ENCODE data around the gene DOCK6.

The DOCK6 gene

DNA sequence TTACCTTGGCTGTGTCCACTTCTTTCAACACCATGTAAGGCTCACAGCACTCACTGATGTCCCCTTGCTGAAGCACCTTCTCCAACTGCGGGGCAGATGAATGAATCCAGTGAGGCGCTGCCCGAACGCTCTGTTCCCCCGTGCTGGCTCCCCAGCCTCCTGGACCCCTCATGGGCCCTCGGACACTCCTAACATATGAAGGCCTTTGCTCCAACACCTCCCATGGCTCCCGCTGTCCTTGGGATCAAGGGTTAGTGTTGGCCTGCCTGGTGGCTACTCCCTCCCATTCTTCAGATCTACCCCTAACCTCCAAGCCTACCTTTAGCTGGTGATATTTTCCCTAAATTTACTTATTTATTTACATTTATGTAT lies 18.5 kb downstream of the DOCK6 start:
- Histone ChIP-seq H3K27ac (no peak overlapping the region), H3K27me3 (replicated peaks) (no peaks in the 10 kb centered on the region), H3K4me3 (ENCODE audit: low read depth, low read length) (no peak overlapping the region), H3K36me3 (replicated peaks) (peaks cover 5% of the 10 kb centered on the region)
- in situ Hi-C loops (cut with HindIII; ENCODE audit: low pct_ligation_motif_present, low sequenced_read_pairs), result no loop called here
- TF ChIP-seq, protein P1, sequence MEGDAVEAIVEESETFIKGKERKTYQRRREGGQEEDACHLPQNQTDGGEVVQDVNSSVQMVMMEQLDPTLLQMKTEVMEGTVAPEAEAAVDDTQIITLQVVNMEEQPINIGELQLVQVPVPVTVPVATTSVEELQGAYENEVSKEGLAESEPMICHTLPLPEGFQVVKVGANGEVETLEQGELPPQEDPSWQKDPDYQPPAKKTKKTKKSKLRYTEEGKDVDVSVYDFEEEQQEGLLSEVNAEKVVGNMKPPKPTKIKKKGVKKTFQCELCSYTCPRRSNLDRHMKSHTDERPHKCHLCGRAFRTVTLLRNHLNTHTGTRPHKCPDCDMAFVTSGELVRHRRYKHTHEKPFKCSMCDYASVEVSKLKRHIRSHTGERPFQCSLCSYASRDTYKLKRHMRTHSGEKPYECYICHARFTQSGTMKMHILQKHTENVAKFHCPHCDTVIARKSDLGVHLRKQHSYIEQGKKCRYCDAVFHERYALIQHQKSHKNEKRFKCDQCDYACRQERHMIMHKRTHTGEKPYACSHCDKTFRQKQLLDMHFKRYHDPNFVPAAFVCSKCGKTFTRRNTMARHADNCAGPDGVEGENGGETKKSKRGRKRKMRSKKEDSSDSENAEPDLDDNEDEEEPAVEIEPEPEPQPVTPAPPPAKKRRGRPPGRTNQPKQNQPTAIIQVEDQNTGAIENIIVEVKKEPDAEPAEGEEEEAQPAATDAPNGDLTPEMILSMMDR (IDR thresholded peaks at IDR 0.05; ENCODE audit: low read depth, low read length, missing control alignments), result no peak
- DNase-seq, result no peak

DNA sequence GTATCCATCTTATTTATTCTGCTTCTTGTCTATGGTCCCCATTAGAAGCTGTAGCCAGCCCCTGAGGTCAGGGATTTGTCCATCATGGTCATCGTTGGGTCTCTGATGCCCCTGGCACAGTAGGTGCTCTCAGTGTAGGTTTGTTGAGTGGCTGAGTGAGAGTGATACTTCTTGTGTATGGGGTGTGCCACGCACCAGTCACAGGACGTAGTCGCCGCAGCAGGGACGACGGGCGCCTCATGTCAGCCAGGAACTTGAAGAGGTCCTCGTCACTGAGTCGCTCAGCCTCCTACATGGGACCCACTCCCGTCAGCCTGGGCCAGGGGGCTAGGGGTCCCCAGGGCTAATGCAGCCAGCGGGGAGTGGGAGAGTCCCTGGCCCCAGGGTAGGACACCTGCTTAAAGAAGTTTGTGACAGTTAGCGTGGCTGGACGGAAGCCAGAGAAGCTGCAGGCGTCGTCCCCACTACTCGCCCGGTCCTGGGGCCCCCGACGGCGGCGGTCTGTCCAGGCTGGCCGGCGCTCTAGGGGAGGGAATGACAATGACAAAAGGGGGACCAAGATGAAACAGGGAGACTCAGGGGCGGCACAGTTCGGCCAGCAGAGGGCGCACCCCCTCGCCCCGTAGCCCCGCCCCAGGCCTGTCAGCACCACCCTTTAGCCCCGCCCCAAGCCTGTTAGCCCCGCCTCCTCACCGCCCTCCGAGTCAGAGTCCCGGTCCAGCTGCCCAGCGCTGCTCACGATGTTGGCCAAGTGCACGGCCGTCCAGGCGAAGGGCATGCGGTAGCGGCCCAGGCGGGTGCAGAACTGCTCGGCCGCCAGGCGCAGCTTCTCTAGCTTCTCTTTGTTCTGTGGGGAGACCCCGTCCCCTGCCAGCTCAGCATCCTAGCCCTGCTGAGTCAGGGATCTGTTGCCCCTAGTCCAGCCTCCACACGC lies 19.2 kb downstream of the DOCK6 start:
- Histone ChIP-seq H3K4me3 (ENCODE audit: low read depth, low read length) (no peak overlapping the region), H3K27me3 (replicated peaks) (no peaks in the 10 kb centered on the region), H3K36me3 (replicated peaks) (peaks cover 5% of the 10 kb centered on the region), H3K27ac (no peak overlapping the region)
- peak; percentile 83 for DNase-seq
- TF ChIP-seq, protein P1 (IDR thresholded peaks at IDR 0.05; ENCODE audit: low read depth, low read length, missing control alignments), result peak; percentile 83
- in situ Hi-C loops (cut with HindIII; ENCODE audit: low pct_ligation_motif_present, low sequenced_read_pairs), result no loop called here

DNA sequence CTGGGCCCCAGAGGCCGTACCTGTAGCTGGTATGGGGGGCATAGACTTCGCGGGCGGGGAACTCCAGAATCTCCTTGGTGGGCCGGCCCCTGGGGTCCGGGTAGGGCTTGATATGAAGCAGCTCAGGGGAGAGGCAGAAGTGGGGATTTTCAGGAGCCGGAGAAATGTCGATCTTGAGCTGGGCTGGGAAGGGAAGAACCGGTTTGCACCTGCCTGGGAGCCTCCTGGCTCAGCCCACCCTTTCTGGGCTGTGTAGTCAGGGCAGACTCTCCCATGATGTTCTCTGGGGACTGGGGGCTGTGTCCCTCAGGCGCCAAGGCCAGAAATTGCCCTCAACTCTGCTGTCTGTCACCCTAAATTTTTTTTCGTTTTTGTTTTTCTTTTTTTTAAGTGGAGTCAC lies 20.3 kb downstream of the DOCK6 start:
- Histone ChIP-seq H3K27ac (no peak overlapping the region), H3K27me3 (replicated peaks) (no peaks in the 10 kb centered on the region), H3K36me3 (replicated peaks) (no peaks in the 10 kb centered on the region), H3K4me3 (ENCODE audit: low read depth, low read length) (no peak overlapping the region)
- no peak for DNase-seq
- TF ChIP-seq, protein P1 (IDR thresholded peaks at IDR 0.05; ENCODE audit: low read depth, low read length, missing control alignments), result no peak
- in situ Hi-C loops (cut with HindIII; ENCODE audit: low pct_ligation_motif_present, low sequenced_read_pairs), result no loop called here

- Histone ChIP-seq H3K27ac (no peak overlapping the region), H3K4me3 (ENCODE audit: low read depth, low read length) (no peak overlapping the region), H3K27me3 (replicated peaks) (no peaks in the 10 kb centered on the region), H3K36me3 (replicated peaks) (peaks cover 4% of the 10 kb centered on the region)
- in situ Hi-C loops (cut with HindIII; ENCODE audit: low pct_ligation_motif_present, low sequenced_read_pairs), result no loop called here
- no peak for DNase-seq
- TF ChIP-seq, protein P1 (IDR thresholded peaks at IDR 0.05; ENCODE audit: low read depth, low read length, missing control alignments), result no peak
Observed at GRCh38 chr19:11240008-11240444, 22.3 kb downstream of the DOCK6 start.

GRCh38 chr19:11239377-11240000 lies 22.8 kb downstream of the DOCK6 start, which contains the start of gene ANGPTL8:
Gene ANGPTL8, plus strand, starts transcription at chr19:11239619. Its CDS starts 19 bp downstream, at chr19:11239638.
- Histone ChIP-seq H3K27ac (no peak within 1 kb of the TSS), H3K4me3 (ENCODE audit: low read depth, low read length) (no peak within 1 kb of the TSS), H3K27me3 (replicated peaks) (no peaks in the 10 kb centered on the region), H3K36me3 (replicated peaks) (peaks cover 4% of the 10 kb centered on the region)
- DNase-seq, result no peak
- TF ChIP-seq, protein P1 (IDR thresholded peaks at IDR 0.05; ENCODE audit: low read depth, low read length, missing control alignments), result no peak
- in situ Hi-C loops (cut with HindIII; ENCODE audit: low pct_ligation_motif_present, low sequenced_read_pairs), result no loop called here

All from brain microvascular endothelial cell (primary cell).